ENCODE data around the gene UCN.
"Not testable (repeated sequence)": the region's sequence is repeated elsewhere in the genome, so short reads cannot be mapped to it uniquely, and the experiment has no call there.

Gene UCN

GRCh38 chr2:27304488-27305240 is 3.6 kb downstream of the UCN start:
- no peak overlapping the region for H3K9ac ChIP-seq (ENCODE audit: low read depth in 1 of 2, low read length in 2 of 2)
- H3K27ac ChIP-seq (ENCODE audit: low read depth, low read length), result no peak overlapping the region
- H3K36me3 ChIP-seq (ENCODE audit: control insufficient read depth in 1 of 2, insufficient read depth in 2 of 2, low read length in 2 of 2), result peaks cover 0 to 4% of the 10 kb centered on the region in 2 donors
- H3K4me1 ChIP-seq (ENCODE audit: control insufficient read depth in 1 of 2, insufficient read depth in 2 of 2, low read length in 2 of 2), result peaks cover 8 to 26% of the 10 kb centered on the region in 2 donors
- H3K27me3 ChIP-seq (ENCODE audit: control insufficient read depth in 1 of 2, insufficient read depth in 2 of 2, low read length in 2 of 2), result peaks cover 27 to 35% of the 10 kb centered on the region in 2 donors
- no peaks in the 10 kb centered on the region for H3K9me3 ChIP-seq (ENCODE audit: control insufficient read depth in 1 of 2, low read length in 2 of 2)
- no peak overlapping the region for H3K4me3 ChIP-seq (ENCODE audit: low read depth in 1 of 2, low read length in 2 of 2)

GRCh38 chr2:27303093-27304025 is 4.9 kb downstream of the UCN start:
- peaks cover 23 to 38% of the 10 kb centered on the region in 2 donors for H3K27me3 ChIP-seq (ENCODE audit: control insufficient read depth in 1 of 2, insufficient read depth in 2 of 2, low read length in 2 of 2)
- H3K9me3 ChIP-seq (ENCODE audit: control insufficient read depth in 1 of 2, low read length in 2 of 2), result no peaks in the 10 kb centered on the region
- peaks cover 8 to 24% of the 10 kb centered on the region in 2 donors for H3K4me1 ChIP-seq (ENCODE audit: control insufficient read depth in 1 of 2, insufficient read depth in 2 of 2, low read length in 2 of 2)
- H3K9ac ChIP-seq (ENCODE audit: low read depth in 1 of 2, low read length in 2 of 2), result peak overlapping the region in 1 of 2 donors; percentile 22
- H3K4me3 ChIP-seq (ENCODE audit: low read depth in 1 of 2, low read length in 2 of 2), result peak overlapping the region; percentile 48
- no peak overlapping the region for H3K27ac ChIP-seq (ENCODE audit: low read depth, low read length)
- no peaks in the 10 kb centered on the region for H3K36me3 ChIP-seq (ENCODE audit: control insufficient read depth in 1 of 2, insufficient read depth in 2 of 2, low read length in 2 of 2)

DNA sequence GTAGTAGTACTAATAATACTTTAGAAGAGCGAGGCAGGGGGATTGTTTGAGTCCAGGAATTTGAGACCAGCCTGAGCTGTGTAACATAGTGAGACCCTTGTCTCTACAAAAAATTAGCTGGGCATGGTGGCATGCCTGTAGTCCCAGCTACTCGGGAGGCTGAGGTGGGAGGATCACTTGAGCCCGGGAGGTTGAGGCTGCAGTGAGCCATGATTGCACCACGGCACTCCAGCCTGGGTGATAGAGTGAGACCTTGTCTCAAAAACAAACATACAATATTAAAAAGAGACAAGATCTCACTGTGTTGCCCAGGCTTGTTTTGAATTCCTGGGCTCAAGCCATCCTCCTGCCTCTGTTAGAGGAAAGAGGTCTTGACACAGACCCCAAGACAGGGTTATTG is 7.6 kb downstream of the UCN start:
- H3K9ac ChIP-seq (ENCODE audit: low read depth in 1 of 2, low read length in 2 of 2); H3K9me3 ChIP-seq (ENCODE audit: control insufficient read depth in 1 of 2, low read length in 2 of 2); H3K36me3 ChIP-seq (ENCODE audit: control insufficient read depth in 1 of 2, insufficient read depth in 2 of 2, low read length in 2 of 2); H3K4me1 ChIP-seq (ENCODE audit: control insufficient read depth in 1 of 2, insufficient read depth in 2 of 2, low read length in 2 of 2); H3K4me3 ChIP-seq (ENCODE audit: low read depth in 1 of 2, low read length in 2 of 2); H3K27ac ChIP-seq (ENCODE audit: low read depth, low read length): not testable (repeated sequence)
- peaks cover 2 to 12% of the 10 kb centered on the region in 2 donors for H3K27me3 ChIP-seq (ENCODE audit: control insufficient read depth in 1 of 2, insufficient read depth in 2 of 2, low read length in 2 of 2)

DNA sequence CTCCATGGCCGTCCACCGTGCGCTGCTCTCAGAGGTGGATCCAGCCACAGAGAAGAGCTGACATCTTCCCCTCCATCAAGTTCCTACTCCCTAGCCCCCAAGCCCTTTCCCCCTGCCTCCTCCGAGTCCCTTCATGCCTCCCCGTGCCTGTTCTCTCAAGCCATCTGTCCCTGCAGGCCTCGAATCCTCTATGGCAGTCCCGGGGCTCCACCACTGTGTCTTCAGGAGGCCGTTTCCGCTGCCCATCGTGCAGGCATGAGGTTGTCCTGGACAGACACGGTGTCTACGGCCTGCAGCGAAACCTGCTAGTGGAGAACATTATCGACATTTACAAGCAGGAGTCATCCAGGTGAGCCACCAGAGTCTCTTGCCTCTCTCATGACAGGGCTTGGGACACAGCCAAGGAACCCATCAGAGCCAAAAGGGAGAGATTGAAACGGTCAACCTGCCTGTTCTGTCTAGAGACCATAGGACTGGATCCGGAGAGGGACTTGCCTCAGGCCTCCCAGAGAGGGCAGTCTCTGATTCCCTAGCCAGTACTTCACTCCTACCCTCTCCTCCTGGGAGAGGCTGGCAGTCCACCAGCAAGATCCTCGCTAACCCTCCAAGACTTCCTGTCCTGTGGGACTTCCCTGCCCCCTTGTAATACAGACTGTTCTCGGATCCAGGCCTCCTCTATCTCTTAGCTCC is 9.7 kb downstream of the UCN start:
- Histone ChIP-seq H3K4me1 (ENCODE audit: control insufficient read depth in 1 of 2, insufficient read depth in 2 of 2, low read length in 2 of 2) (no peaks in the 10 kb centered on the region), H3K27ac (ENCODE audit: low read depth, low read length) (no peak overlapping the region), H3K9ac (ENCODE audit: low read depth in 1 of 2, low read length in 2 of 2) (no peak overlapping the region), H3K4me3 (ENCODE audit: low read depth in 1 of 2, low read length in 2 of 2) (no peak overlapping the region), H3K36me3 (ENCODE audit: control insufficient read depth in 1 of 2, insufficient read depth in 2 of 2, low read length in 2 of 2) (no peaks in the 10 kb centered on the region), H3K9me3 (ENCODE audit: control insufficient read depth in 1 of 2, low read length in 2 of 2) (no peaks in the 10 kb centered on the region), H3K27me3 (ENCODE audit: control insufficient read depth in 1 of 2, insufficient read depth in 2 of 2, low read length in 2 of 2) (peaks cover 2 to 6% of the 10 kb centered on the region in 2 donors)

DNA sequence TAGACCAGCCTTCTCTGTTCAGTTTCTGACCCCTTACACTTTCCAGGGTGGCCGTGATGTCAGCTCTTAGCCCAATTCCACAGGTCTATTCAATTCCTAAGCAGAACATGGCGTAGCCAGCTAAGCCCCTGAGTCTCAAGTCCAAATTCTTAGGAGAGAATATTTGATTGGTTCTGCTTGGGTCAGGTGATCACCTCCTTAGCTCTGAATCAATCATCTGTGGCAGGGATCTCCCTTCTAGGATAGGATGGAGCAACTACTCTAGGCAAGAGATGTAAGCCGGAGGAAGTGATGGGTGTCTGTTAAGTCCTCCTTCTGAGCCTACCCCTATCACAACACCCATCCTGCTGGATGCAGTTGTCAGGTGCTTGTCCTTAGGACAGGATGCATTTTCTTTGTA is 11.1 kb downstream of the UCN start:
- Histone ChIP-seq H3K9me3 (ENCODE audit: control insufficient read depth in 1 of 2, low read length in 2 of 2) (no peaks in the 10 kb centered on the region), H3K27ac (ENCODE audit: low read depth, low read length) (no peak overlapping the region), H3K4me3 (ENCODE audit: low read depth in 1 of 2, low read length in 2 of 2) (no peak overlapping the region), H3K4me1 (ENCODE audit: control insufficient read depth in 1 of 2, insufficient read depth in 2 of 2, low read length in 2 of 2) (no peaks in the 10 kb centered on the region), H3K27me3 (ENCODE audit: control insufficient read depth in 1 of 2, insufficient read depth in 2 of 2, low read length in 2 of 2) (peaks cover 2 to 6% of the 10 kb centered on the region in 2 donors), H3K9ac (ENCODE audit: low read depth in 1 of 2, low read length in 2 of 2) (no peak overlapping the region), H3K36me3 (ENCODE audit: control insufficient read depth in 1 of 2, insufficient read depth in 2 of 2, low read length in 2 of 2) (no peaks in the 10 kb centered on the region)

- H3K4me1 ChIP-seq (ENCODE audit: control insufficient read depth in 1 of 2, insufficient read depth in 2 of 2, low read length in 2 of 2), result no peaks in the 10 kb centered on the region
- H3K36me3 ChIP-seq (ENCODE audit: control insufficient read depth in 1 of 2, insufficient read depth in 2 of 2, low read length in 2 of 2), result no peaks in the 10 kb centered on the region
- no peak overlapping the region for H3K4me3 ChIP-seq (ENCODE audit: low read depth in 1 of 2, low read length in 2 of 2)
- H3K27me3 ChIP-seq (ENCODE audit: control insufficient read depth in 1 of 2, insufficient read depth in 2 of 2, low read length in 2 of 2), result peaks cover 7 to 11% of the 10 kb centered on the region in 2 donors
- no peak overlapping the region for H3K27ac ChIP-seq (ENCODE audit: low read depth, low read length)
- H3K9me3 ChIP-seq (ENCODE audit: control insufficient read depth in 1 of 2, low read length in 2 of 2), result no peaks in the 10 kb centered on the region
- H3K9ac ChIP-seq (ENCODE audit: low read depth in 1 of 2, low read length in 2 of 2), result no peak overlapping the region
Measured at GRCh38 chr2:27296481-27296880, 11.8 kb downstream of the UCN start.

GRCh38 chr2:27294928-27295327 is 13.3 kb downstream of the UCN start:
- no peak overlapping the region for H3K9ac ChIP-seq (ENCODE audit: low read depth in 1 of 2, low read length in 2 of 2)
- no peaks in the 10 kb centered on the region for H3K9me3 ChIP-seq (ENCODE audit: control insufficient read depth in 1 of 2, low read length in 2 of 2)
- H3K36me3 ChIP-seq (ENCODE audit: control insufficient read depth in 1 of 2, insufficient read depth in 2 of 2, low read length in 2 of 2), result no peaks in the 10 kb centered on the region
- no peaks in the 10 kb centered on the region for H3K4me1 ChIP-seq (ENCODE audit: control insufficient read depth in 1 of 2, insufficient read depth in 2 of 2, low read length in 2 of 2)
- peaks cover 8 to 11% of the 10 kb centered on the region in 2 donors for H3K27me3 ChIP-seq (ENCODE audit: control insufficient read depth in 1 of 2, insufficient read depth in 2 of 2, low read length in 2 of 2)
- H3K27ac ChIP-seq (ENCODE audit: low read depth, low read length), result no peak overlapping the region
- H3K4me3 ChIP-seq (ENCODE audit: low read depth in 1 of 2, low read length in 2 of 2), result no peak overlapping the region

- no peak overlapping the region for H3K9ac ChIP-seq (ENCODE audit: low read depth in 1 of 2, low read length in 2 of 2)
Measured at GRCh38 chr2:27291865-27292264, 16.4 kb downstream of the UCN start.

GRCh38 chr2:27290549-27290948 is 17.7 kb downstream of the UCN start:
- Histone ChIP-seq H3K27ac (ENCODE audit: low read depth, low read length) (no peak overlapping the region), H3K9ac (ENCODE audit: low read depth in 1 of 2, low read length in 2 of 2) (no peak overlapping the region), H3K9me3 (ENCODE audit: control insufficient read depth in 1 of 2, low read length in 2 of 2) (no peaks in the 10 kb centered on the region), H3K36me3 (ENCODE audit: control insufficient read depth in 1 of 2, insufficient read depth in 2 of 2, low read length in 2 of 2) (no peaks in the 10 kb centered on the region), H3K4me3 (ENCODE audit: low read depth in 1 of 2, low read length in 2 of 2) (no peak overlapping the region), H3K27me3 (ENCODE audit: control insufficient read depth in 1 of 2, insufficient read depth in 2 of 2, low read length in 2 of 2) (peaks cover 5 to 6% of the 10 kb centered on the region in 2 donors), H3K4me1 (ENCODE audit: control insufficient read depth in 1 of 2, insufficient read depth in 2 of 2, low read length in 2 of 2) (no peaks in the 10 kb centered on the region)

More at GRCh38 chr2:27291865-27292264, 16.4 kb downstream of the UCN start:
- H3K4me1 ChIP-seq (ENCODE audit: control insufficient read depth in 1 of 2, insufficient read depth in 2 of 2, low read length in 2 of 2), result no peaks in the 10 kb centered on the region
- H3K27ac ChIP-seq (ENCODE audit: low read depth, low read length), result no peak overlapping the region
- H3K36me3 ChIP-seq (ENCODE audit: control insufficient read depth in 1 of 2, insufficient read depth in 2 of 2, low read length in 2 of 2), result no peaks in the 10 kb centered on the region
- H3K27me3 ChIP-seq (ENCODE audit: control insufficient read depth in 1 of 2, insufficient read depth in 2 of 2, low read length in 2 of 2), result peaks cover 5 to 8% of the 10 kb centered on the region in 2 donors
- H3K4me3 ChIP-seq (ENCODE audit: low read depth in 1 of 2, low read length in 2 of 2), result no peak overlapping the region
- no peaks in the 10 kb centered on the region for H3K9me3 ChIP-seq (ENCODE audit: control insufficient read depth in 1 of 2, low read length in 2 of 2)
